Stimulated activated CD4-positive, alpha-beta T cell treated with anti-CD3 and anti-CD28 coated beads, Interleukin-4, amount 100 ng/mL, for 24 hours (primary cell): ENCODE data around the gene TSHZ2.
"Not testable (repeated sequence)": the region's sequence is repeated elsewhere in the genome, so short reads cannot be mapped to it uniquely, and the experiment has no call there.

Source experiments
- DNase-seq: peaks from one replicate; pipeline ENCODE4 v3.0.0-alpha.2; 2020

TSHZ2 gene

DNA sequence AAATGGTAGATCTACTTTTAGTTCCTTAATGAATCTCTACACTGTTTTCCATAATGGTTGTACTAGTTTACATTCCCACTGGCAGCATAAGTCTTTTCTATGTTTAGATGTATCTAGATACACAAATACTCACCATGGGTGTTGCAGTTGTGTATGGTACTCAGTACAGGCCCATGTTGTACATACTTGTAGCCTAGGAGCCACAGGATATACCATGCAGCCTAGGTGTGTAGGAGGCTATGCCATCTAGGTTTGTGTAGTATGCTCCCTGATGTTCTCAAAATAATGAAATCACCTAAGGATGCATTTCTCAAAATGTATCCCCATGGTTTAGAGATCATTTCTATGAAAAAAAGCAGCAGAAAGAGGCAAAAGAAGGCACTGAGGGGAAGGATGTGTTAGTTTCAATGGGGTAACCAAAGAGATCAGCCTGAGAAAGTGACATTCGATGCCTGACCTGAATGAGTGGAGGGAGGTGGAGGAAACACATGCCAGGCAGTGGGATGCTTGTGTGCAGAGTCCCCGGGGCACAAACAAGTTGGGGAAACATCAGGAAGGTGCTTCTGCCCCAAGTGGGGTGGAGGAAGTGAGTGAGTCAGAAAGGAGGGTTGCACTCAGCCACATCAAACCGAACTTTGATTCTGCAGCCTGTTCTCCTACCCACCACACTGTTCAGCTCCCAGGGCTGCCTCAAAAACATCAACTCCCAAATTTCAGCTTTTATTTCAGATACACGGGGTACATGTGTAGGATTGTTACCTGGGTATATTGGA, 430.3 kb downstream of the TSHZ2 start:
- peak; percentile 6 for DNase-seq

GRCh38 chr20:53403029-53403428, 430.9 kb downstream of the TSHZ2 start:
- DNase-seq, result no peak

- no peak for DNase-seq
Measured at GRCh38 chr20:53405139-53405538, 433.0 kb downstream of the TSHZ2 start.

GRCh38 chr20:53406580-53406979, 434.4 kb downstream of the TSHZ2 start:
- no peak for DNase-seq

DNA sequence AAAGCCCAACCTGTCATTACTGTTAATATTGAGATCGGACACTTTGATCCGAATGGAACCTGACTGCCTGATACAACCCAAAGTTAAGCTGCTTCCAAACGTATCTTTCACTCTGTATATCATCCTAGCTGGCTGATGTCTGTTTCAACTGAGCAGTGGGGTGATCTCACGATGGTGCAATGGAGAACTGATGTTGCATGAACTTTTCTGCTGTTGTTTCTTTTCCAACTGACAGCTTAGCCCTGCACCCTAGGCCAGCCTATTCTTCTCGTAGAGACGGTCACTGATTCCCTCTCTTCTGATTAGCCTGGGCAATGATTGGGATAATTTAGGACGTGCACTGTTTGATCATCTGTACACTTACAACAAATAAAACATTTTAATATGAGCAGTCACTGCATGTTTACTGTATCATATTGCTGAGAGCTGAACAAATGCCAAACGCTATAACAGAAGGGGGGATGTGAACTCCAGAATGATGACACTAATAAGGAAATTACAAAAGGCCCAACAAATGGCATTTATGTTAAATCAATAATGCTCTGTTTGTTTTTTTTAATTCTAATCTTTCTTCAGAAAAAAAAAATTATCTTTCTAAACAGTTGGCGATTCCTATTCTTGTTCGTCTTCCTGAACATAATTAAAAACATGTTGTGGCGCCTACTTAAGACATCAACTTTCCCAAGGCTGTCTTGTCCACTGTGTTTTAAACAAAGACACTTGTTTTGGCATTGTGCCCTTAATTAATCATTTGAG, 436.7 kb downstream of the TSHZ2 start:
- DNase-seq, result no peak

- no peak for DNase-seq
Measured at GRCh38 chr20:53409447-53409717, 437.2 kb downstream of the TSHZ2 start.

DNA sequence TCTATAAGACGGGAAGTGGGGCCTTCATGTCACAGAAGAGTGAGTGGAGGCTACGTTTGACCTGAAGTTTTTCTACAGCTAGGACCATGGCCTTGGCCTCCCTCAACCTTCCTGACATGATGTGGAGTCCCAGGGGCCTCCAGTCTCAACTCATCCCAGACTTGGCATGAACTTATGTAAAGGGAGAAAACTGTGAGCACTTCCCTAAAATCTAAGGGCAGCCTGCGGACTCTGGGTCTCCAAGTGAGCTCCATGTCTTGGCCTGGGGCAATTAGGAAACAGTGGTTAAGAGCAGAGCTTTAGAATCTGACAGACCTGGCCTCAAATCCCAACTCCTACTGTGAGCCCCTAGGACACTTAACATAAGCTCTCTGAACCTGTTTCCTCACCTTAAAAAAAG, 439.0 kb downstream of the TSHZ2 start:
- DNase-seq, result no peak

DNA sequence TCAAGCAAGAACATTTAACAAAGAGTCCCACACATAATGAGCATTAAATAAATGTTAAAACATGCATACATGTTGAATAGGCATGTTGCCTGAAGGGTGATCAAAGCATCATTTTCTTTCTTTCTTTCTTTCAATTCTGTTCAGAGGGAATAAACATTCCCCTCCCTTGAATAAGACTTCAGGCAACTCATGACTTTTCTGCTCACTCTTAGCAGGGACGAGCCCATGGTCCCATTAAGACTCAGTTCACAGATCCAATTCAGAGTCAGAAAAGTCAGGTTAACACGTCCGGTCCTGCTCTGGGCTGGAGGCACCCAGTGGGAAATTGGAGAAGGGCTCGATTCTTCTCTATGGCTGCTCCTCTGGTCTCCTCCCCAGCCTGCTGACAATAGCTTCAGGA, 439.7 kb downstream of the TSHZ2 start:
- no peak for DNase-seq

DNA sequence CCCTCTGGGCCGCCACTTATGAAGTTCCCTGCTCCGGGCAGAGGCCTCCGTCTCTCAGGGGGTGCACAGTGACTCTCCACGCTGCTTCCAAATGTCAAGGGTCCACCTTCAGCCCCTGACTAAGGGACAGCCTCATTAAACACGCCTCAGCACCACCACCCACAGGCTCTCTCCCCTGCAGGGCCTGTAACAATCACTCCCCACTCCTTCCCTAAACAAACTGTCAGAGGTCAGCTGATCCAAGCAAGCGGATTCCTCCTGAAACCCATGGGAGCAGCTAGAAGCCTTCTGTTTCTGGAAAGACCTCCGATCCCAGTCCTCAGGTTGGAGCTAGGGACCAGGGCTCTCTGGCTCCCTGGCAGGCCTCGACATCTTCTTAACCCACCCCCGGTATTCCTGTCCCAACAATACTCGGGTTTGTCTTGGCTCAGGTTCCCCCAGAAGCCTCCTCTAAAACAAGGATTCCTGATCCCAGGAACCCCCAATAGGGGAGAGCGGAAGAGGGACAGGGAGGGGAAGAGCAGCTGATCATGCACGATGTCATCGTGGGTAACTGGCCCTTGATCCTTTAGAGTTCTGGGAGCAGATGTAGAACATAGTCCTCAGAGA, 440.5 kb downstream of the TSHZ2 start:
- no peak for DNase-seq

- peak; percentile 40 for DNase-seq
Measured at GRCh38 chr20:53413186-53413631, 441.1 kb downstream of the TSHZ2 start.

DNA sequence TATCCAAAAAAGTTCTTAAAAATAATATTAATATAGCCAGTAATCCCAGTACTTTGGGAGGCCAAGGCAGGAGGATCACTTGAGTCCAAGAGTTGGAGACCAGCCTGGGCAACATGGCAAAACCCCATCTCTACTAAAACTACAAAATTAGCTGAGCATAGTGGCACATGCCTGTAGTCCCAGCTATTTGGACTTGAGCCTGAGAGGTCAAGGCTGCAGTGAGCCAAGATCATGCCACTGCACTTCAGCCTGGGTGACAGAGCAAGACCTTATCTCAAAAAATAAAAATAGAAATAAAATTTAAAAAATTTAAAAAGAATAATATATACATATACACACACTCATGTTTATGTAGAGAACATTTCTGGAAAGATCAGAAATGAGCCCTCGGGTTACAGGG, 441.7 kb downstream of the TSHZ2 start:
- not testable (repeated sequence) for DNase-seq

- DNase-seq, result no peak
Measured at GRCh38 chr20:53419693-53420460, 447.7 kb downstream of the TSHZ2 start.

DNA sequence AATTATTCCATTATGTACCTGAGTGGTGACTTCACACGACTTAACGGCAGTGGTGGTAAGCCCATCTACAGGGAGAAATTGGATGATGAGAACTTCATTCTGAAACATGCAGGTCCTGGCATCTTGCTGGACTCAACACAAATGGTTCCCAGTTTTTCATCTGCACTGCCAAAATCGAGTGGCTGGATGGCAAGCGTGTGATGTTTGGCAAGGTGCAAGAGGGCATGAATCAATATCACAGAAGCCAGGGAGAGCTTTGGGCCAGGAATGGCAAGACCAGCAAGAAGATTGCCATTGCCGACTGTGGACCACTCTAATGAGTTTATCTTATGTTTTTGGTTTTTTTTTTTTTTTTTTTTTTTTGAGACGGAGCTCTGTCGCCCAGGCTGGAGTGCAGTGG, 449.2 kb downstream of the TSHZ2 start:
- DNase-seq, result no peak

DNA sequence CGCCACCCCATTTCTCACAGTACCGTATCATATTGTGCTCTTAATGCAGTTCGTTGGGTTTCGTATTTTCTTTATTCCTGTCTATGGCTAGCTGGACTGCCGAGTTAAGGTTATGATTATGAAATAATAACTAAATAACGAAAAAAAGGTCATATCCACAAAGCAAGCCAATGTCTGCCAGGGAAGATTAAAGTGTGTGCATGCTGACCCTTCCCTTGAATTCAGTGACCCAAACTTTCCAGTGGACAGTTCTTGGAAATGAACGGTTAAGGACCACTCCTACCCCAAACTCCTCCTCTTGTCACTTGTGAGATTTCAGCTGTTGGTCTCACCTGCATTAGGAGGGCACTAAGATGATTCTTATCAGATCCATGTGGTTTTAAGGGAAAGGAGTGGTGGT, 449.9 kb downstream of the TSHZ2 start:
- DNase-seq, result no peak

DNA sequence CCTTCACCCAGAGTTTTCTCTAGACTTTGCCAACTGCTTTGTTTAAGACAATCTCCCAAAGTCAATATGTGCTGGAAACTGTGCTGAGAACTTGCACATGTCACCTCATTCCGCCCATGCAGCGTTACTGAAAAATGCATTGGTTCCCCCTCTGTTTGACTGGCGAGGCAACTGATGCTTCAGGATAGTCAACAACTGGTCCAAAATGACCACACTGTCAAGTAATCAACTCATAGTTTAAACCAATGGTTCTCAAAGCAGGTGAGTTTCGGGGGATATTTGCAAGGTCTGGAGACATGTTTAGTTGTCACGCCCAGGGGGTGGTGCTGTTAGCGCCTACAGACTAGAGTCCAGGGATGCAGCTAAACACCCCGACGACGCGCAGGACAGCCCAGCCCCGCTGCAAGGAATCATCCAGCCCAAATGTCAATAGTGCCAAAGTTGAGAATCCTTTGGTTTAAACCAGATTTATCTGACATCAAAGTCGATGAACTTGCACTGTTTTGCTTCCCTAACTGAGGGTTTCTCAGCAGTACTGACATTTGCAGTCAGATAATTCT, 451.5 kb downstream of the TSHZ2 start:
- no peak for DNase-seq

- DNase-seq, result no peak
Measured at GRCh38 chr20:53425481-53425880, 453.3 kb downstream of the TSHZ2 start.

- no peak for DNase-seq
Measured at GRCh38 chr20:53425941-53426340, 453.8 kb downstream of the TSHZ2 start.

- no peak for DNase-seq
Measured at GRCh38 chr20:53426766-53427312, 454.7 kb downstream of the TSHZ2 start.

GRCh38 chr20:53427951-53428350, 455.8 kb downstream of the TSHZ2 start:
- DNase-seq, result no peak

DNA sequence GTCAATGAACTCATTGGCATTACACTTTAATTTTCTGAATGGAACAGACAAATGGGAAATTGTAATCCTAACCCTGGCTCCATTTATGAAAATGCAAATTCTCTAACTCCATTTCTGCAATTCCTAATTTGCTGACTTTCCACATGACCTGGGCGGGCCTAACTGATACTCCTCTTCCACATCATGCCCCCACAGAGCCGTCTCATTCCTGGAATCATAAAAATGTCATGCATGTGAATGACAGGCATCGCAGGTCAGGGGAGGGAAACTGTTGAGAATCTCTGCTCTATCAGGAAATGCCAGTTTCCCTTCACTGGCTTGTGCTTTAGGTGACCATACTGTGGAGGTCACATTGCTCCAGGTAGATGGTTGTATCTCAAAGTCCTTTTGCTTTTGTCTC, 456.4 kb downstream of the TSHZ2 start:
- DNase-seq, result no peak

GRCh38 chr20:53428996-53429395, 456.8 kb downstream of the TSHZ2 start:
- DNase-seq, result no peak

GRCh38 chr20:53434662-53435061, 462.5 kb downstream of the TSHZ2 start:
- no peak for DNase-seq

GRCh38 chr20:53436927-53437326, 464.8 kb downstream of the TSHZ2 start:
- not testable (repeated sequence) for DNase-seq
